Ovary (tissue), 3 donors: ENCODE results near the gene FRY.

Source experiments
- EP300 ChIP-seq: sonication (generic); formaldehyde crosslinking; IDR thresholded peaks from one replicate; pipeline ENCODE4 v1.6.1; 2017; ENCODE audit warnings: antibody characterized with exemption
- POLR2A ChIP-seq: fragments of 450-650 bp; IDR thresholded peaks from one replicate; pipeline ENCODE4 v1.6.1; 2017; ENCODE audit warnings: antibody characterized with exemption, mild to moderate bottlenecking, moderate library complexity
- TF ChIP-seq, protein P1 (sequence below), 3 donors: fragments of 450-650 bp in 2 of 3; fragments of 200-600 bp in 1 of 3; IDR thresholded peaks; one replicate each; pipeline versions ENCODE4 v1.5.1 to v1.8.0; 2016 to 2022; ENCODE audit warnings: antibody characterized with exemption in 3 of 3, mild to moderate bottlenecking in 1 of 3
- donor health status: DM: no; HTN: no; CAD: no.

DNA sequence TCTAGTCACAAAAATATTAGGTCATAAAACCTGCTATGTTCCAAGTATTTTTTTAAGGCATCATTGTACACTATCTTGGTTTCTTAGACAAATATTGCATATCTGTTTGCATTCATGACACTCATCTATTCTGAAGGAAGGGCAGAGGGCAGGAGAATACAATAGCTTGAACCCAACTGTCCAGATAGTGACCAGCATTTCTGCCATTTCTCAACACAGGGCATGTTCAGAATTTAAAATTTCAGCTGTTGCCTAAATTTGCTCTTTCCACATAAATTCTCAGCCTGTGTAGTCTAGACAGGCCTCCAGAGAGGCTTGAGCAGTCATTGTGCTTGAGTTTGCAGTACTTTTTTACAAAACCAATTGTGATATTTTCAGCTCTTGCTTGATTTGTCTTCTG is 164.1 kb downstream of the FRY start:
- TF ChIP-seq, protein P1, sequence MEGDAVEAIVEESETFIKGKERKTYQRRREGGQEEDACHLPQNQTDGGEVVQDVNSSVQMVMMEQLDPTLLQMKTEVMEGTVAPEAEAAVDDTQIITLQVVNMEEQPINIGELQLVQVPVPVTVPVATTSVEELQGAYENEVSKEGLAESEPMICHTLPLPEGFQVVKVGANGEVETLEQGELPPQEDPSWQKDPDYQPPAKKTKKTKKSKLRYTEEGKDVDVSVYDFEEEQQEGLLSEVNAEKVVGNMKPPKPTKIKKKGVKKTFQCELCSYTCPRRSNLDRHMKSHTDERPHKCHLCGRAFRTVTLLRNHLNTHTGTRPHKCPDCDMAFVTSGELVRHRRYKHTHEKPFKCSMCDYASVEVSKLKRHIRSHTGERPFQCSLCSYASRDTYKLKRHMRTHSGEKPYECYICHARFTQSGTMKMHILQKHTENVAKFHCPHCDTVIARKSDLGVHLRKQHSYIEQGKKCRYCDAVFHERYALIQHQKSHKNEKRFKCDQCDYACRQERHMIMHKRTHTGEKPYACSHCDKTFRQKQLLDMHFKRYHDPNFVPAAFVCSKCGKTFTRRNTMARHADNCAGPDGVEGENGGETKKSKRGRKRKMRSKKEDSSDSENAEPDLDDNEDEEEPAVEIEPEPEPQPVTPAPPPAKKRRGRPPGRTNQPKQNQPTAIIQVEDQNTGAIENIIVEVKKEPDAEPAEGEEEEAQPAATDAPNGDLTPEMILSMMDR (IDR thresholded peaks at IDR 0.05) = no peak
- TF ChIP-seq POLR2A = no peak
- TF ChIP-seq EP300 = no peak
